Naive thymus-derived CD4-positive, alpha-beta T cell (primary cell): ENCODE data around the gene GNAS. TPM values are rescaled to one million over a fixed set of nuclear protein-coding genes. Genes with fewer than 3 reads are reported as not detected.
A peak's percentile ranks its signal among the peaks of the same experiment; 100 is the strongest.

Source experiments
- ATAC-seq: fragments of 150-1000 bp; cut with Tn5 transposase; 2 replicates; pipeline ENCODE4 v1.10.0; 2021; ENCODE audit warnings: mild to moderate bottlenecking, moderate library complexity
- CTCF ChIA-PET: fragments of 350-600 bp; sonication (Branson Sonifier 250); formaldehyde crosslinking; loops from one replicate; lab custom pipeline; 2021; ENCODE audit warnings: antibody characterized with exemption; lab: Charles Lee
- POLR2A ChIA-PET: fragments of 350-600 bp; sonication (Branson Sonifier 250); formaldehyde crosslinking; loops from one replicate; lab custom pipeline; 2021; ENCODE audit warnings: antibody characterized with exemption, inconsistent platforms; lab: Charles Lee
- DNase-seq, 9 donors: peaks; one replicate each; pipeline versions ENCODE4 v3.0.0 to v3.0.0-alpha.2; 2020 to 2022; ENCODE audit warnings: mixed read lengths in 1 of 9
- H3K27ac ChIP-seq: one replicate; pipeline ENCODE4 v1.7.0; 2013; ENCODE audit warnings: mild to moderate bottlenecking, low read depth, low read length, moderate library complexity
- H3K27me3 ChIP-seq, 2 donors: one replicate each; pipeline ENCODE4 v1.7.0; 2013; ENCODE audit warnings: low read length in 2 of 2, mild to moderate bottlenecking in 2 of 2, moderate library complexity in 2 of 2; ENCODE audit not compliant: control insufficient read depth in 2 of 2, insufficient read depth in 2 of 2
- H3K36me3 ChIP-seq, 3 experiments: 1 replicate in 2 of 3; 2 replicates in 1 of 3; pipeline ENCODE4 v1.7.0; 2013; ENCODE audit warnings: low read length in 3 of 3, mild to moderate bottlenecking in 3 of 3, moderate library complexity in 1 of 3; ENCODE audit not compliant: insufficient read depth in 3 of 3, control insufficient read depth in 2 of 3
- H3K4me1 ChIP-seq, 2 donors: one replicate each; pipeline ENCODE4 v1.7.0; 2013; ENCODE audit warnings: low read length in 2 of 2, mild to moderate bottlenecking in 2 of 2, moderate library complexity in 1 of 2; ENCODE audit not compliant: control insufficient read depth in 2 of 2, insufficient read depth in 2 of 2
- H3K4me3 ChIP-seq: 2 replicates; pipeline ENCODE4 v1.7.0; 2013; ENCODE audit warnings: mild to moderate bottlenecking, low read length
- H3K9me3 ChIP-seq, 3 experiments: 1 replicate in 2 of 3; 2 replicates in 1 of 3; pipeline ENCODE4 v1.7.0; 2013; ENCODE audit warnings: low read length in 3 of 3; ENCODE audit not compliant: control insufficient read depth in 2 of 3
- H3K27ac Mint-ChIP-seq, 9 donors: one replicate each; pipeline ENCODE4 v1.8.0; 2020 to 2022; ENCODE audit warnings: mixed read lengths in 9 of 9, mild to moderate bottlenecking in 8 of 9, moderate library complexity in 5 of 9, inconsistent platforms in 2 of 9
- H3K27me3 Mint-ChIP-seq, 5 donors: one replicate each; pipeline ENCODE4 v1.8.0; 2021 to 2022; ENCODE audit warnings: mixed read lengths in 5 of 5, mild to moderate bottlenecking in 1 of 5
- H3K36me3 Mint-ChIP-seq, 5 donors: one replicate each; pipeline ENCODE4 v1.8.0; 2020 to 2022; ENCODE audit warnings: mixed read lengths in 5 of 5, mild to moderate bottlenecking in 3 of 5, inconsistent platforms in 1 of 5
- H3K4me1 Mint-ChIP-seq, 7 donors: one replicate each; pipeline ENCODE4 v1.8.0; 2020 to 2022; ENCODE audit warnings: mixed read lengths in 7 of 7, mild to moderate bottlenecking in 3 of 7, inconsistent platforms in 1 of 7
- H3K4me3 Mint-ChIP-seq, 10 donors: one replicate each; pipeline ENCODE4 v1.8.0; 2020 to 2022; ENCODE audit warnings: mild to moderate bottlenecking in 10 of 10, mixed read lengths in 10 of 10, moderate library complexity in 6 of 10, inconsistent platforms in 2 of 10
- H3K9me3 Mint-ChIP-seq, 11 donors: one replicate each; pipeline ENCODE4 v1.8.0; 2020 to 2022; ENCODE audit warnings: mixed read lengths in 11 of 11, mild to moderate bottlenecking in 4 of 11, inconsistent platforms in 1 of 11, moderate library complexity in 1 of 11
- intact Hi-C, 2 donors: fragments of 100-400 bp; cut with micrococcal nuclease; formaldehyde crosslinking; loops; one replicate each; pipeline ENCODE4 v1.15.1; 2023
- polyA plus RNA-seq, 2 donors: library from polyadenylated mRNA; unstranded; fragments of 300-500 nt; fragmentation: Illumina TruSeq; gene quantifications; one replicate each; pipeline ENCODE4 v1.2.3, GENCODE V29; 2021
- total RNA-seq, 6 experiments: library from RNA in 5 of 6; stranded (reverse) in 5 of 6; gene quantifications; 1 replicate in 5 of 6; 2 replicates in 1 of 6; pipeline ENCODE4 v1.2.3 and lab custom pipeline; 2021 to 2026

The GNAS gene
- total and polyA plus RNA-seq, 7 experiments from 2014 or later = 147 to 907 (median 726) TPM

DNA sequence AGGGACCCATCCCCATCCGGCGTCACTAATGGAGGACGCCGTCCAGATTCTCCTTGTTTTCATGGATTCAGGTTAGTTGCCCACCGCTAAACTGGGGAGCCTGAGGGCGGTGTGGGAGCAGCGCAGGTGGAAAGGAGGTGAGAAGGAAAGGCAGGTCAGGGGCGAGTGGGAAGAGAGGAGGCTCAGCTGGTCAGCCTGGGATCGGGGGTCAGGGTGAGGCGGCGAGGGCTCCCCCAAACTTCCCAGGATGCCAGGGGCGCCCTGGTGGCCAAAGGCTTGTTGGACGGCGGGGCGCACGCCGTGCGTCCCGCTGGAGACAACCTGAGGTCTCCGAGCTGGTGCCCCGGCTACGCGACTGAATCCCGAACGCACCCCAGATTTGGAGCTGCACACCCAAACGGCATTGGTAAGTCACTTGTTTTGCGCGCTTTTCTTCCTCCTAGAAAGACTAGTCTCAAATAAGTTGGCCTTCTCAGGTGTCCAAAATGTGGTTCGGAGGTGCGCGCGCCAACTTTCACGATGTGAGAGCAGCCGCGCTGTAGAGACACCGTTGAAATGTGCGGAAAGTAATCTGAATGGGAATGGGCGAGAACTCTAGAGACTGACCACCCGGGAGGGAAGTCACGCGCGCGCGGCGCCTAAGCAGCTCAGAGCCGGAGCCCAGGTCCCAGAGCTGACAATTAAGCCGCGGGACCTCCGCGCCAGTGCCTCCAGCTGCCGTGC lies 11.5 kb upstream of the GNAS start:
- H3K36me3 Mint-ChIP-seq = peaks cover 0 to 4% (median 3%) of the 10 kb centered on the region in 5 donors
- Histone ChIP-seq H3K4me1 (no peaks in the 10 kb centered on the region), H3K27me3 (peaks cover 0 to 3% of the 10 kb centered on the region in 2 donors), H3K27ac (no peak overlapping the region), H3K36me3 (no peaks in the 10 kb centered on the region), H3K9me3 (no peaks in the 10 kb centered on the region), H3K4me3 (no peak overlapping the region)
- intact Hi-C loops = no loop called here
- ATAC-seq = no peak
- H3K9me3 Mint-ChIP-seq = no peaks in the 10 kb centered on the region
- H3K4me1 Mint-ChIP-seq = peaks cover 0 to 13% (median 0%) of the 10 kb centered on the region in 7 donors
- H3K4me3 Mint-ChIP-seq = peak overlapping the region in 2 of 10 donors; percentile 44 to 70
- POLR2A ChIA-PET = no interaction called here
- peaks cover 37 to 86% (median 60%) of the 10 kb centered on the region in 5 donors for H3K27me3 Mint-ChIP-seq
- no peak overlapping the region for H3K27ac Mint-ChIP-seq
- CTCF ChIA-PET = no interaction called here
- DNase-seq = no peak

DNA sequence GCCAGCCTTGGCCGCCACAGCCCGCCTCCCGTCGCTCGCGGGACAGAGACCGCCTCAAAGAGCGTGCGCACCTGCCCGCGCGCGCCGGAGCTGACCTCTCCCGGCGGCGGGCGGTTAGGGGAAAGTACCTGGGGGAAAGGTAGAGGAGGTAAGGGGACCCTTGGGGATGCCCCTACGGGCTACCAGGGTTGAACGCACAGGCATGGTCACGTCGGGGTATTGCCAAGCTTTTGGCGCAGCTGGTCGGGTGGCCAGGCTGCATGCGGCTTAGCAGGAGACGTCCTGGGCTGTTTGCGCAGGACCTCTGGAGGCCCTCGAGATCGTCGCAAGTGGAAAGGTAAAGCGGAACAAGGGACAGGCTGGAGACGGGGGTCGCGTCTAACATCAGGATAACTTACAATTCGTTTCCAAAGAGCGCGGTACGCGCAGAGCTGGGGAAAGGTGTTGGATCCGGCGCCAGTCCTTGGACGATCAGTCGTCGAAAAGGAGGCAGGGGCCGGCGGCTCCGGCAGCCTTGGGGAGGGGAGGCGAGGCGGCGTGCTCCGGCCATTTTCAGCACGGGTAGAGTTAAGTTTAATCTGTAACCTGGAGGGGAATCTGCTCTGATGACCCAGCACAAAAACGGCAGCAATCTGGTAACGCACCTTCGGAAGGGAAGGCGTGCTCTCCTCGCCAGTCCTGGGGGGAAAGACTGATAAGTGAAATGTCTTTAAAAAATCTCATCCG lies 10.8 kb upstream of the GNAS start:
- Mint-ChIP-seq H3K9me3 (peaks cover 0 to 2% (median 0%) of the 10 kb centered on the region in 11 donors), H3K27me3 (peaks cover 37 to 84% (median 63%) of the 10 kb centered on the region in 5 donors), H3K36me3 (peaks cover 0 to 4% (median 3%) of the 10 kb centered on the region in 5 donors), H3K27ac (peak overlapping the region in 1 of 9 donors; percentile 14), H3K4me3 (peak overlapping the region in 1 of 10 donors; percentile 11), H3K4me1 (peaks cover 0 to 13% (median 0%) of the 10 kb centered on the region in 7 donors)
- Histone ChIP-seq H3K27ac (no peak overlapping the region), H3K27me3 (no peaks in the 10 kb centered on the region), H3K4me3 (no peak overlapping the region), H3K36me3 (no peaks in the 10 kb centered on the region), H3K9me3 (no peaks in the 10 kb centered on the region), H3K4me1 (no peaks in the 10 kb centered on the region)
- intact Hi-C loops = no loop called here
- DNase-seq = no peak
- ChIA-PET POLR2A (no interaction called here), CTCF (no interaction called here)
- ATAC-seq = no peak

DNA sequence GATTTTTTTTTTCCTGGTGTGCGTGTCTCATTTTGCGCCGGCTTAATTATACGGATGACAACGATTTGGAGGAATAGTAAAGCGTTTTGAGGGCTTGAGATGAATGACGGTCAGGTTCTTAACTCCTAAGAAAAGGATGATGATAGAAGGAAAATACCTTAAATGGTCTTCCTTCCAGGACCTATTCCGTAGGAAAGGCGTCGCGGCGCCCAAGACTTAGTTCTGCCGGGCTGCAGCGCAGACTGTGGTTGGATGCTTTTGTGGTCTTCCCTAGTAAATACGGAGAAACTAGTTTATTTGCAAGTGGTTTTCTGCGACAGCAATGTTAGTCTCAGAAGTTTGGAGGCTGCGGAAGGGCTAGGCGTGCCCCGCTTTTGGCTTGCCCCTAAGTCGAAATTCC lies 10.2 kb upstream of the GNAS start:
- no peak overlapping the region for H3K4me3 Mint-ChIP-seq
- no peak overlapping the region for H3K27ac Mint-ChIP-seq
- no peaks in the 10 kb centered on the region for H3K27me3 ChIP-seq
- H3K27ac ChIP-seq = no peak overlapping the region
- CTCF ChIA-PET = no interaction called here
- H3K4me1 ChIP-seq = no peaks in the 10 kb centered on the region
- peaks cover 0 to 4% (median 3%) of the 10 kb centered on the region in 5 donors for H3K36me3 Mint-ChIP-seq
- no peak for ATAC-seq
- DNase-seq = no peak
- POLR2A ChIA-PET = no interaction called here
- no peaks in the 10 kb centered on the region for H3K9me3 ChIP-seq
- peaks cover 37 to 87% (median 63%) of the 10 kb centered on the region in 5 donors for H3K27me3 Mint-ChIP-seq
- peaks cover 0 to 2% (median 0%) of the 10 kb centered on the region in 11 donors for H3K9me3 Mint-ChIP-seq
- intact Hi-C loops = no loop called here
- no peak overlapping the region for H3K4me3 ChIP-seq
- H3K4me1 Mint-ChIP-seq = peaks cover 0 to 15% (median 3%) of the 10 kb centered on the region in 7 donors
- no peaks in the 10 kb centered on the region for H3K36me3 ChIP-seq

DNA sequence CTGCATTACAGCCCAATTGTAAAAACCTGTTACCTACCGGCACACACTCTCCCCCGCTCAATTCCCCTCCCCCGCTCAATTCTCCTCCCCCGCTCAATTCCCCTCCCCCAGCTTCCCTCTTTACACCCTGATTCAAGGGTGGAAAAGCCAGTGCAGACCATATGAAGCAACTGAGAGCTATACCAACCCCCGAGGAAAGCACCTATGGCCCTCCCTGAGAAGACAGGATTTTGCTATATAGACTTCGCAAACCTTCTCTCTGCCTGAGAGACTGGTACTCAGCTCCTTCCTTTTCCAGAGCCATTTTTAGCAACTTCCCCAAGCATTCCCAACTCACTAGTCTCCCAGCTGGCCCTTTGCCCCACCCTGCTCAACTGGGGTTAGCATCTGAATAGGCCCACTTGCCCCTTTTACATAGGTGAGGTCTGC lies 9.4 kb upstream of the GNAS start:
- DNase-seq (no peak), ATAC-seq (no peak)
- intact Hi-C loops = no loop called here
- Histone ChIP-seq H3K27ac (no peak overlapping the region), H3K4me1 (no peaks in the 10 kb centered on the region), H3K4me3 (no peak overlapping the region), H3K36me3 (no peaks in the 10 kb centered on the region), H3K27me3 (no peaks in the 10 kb centered on the region), H3K9me3 (no peaks in the 10 kb centered on the region)
- peaks cover 43 to 88% (median 63%) of the 10 kb centered on the region in 5 donors for H3K27me3 Mint-ChIP-seq
- H3K4me1 Mint-ChIP-seq = peaks cover 0 to 17% (median 8%) of the 10 kb centered on the region in 7 donors
- H3K27ac Mint-ChIP-seq = no peak overlapping the region
- POLR2A ChIA-PET = no interaction called here
- H3K36me3 Mint-ChIP-seq = peaks cover 0 to 4% (median 3%) of the 10 kb centered on the region in 5 donors
- peaks cover 0 to 2% (median 0%) of the 10 kb centered on the region in 11 donors for H3K9me3 Mint-ChIP-seq
- CTCF ChIA-PET = interaction anchor here (1.1 kb wide), 1 partner anchor 381 kb away, joined by 5 read pairs; no protein-coding TSS in a partner anchor
- H3K4me3 Mint-ChIP-seq = no peak overlapping the region

DNA sequence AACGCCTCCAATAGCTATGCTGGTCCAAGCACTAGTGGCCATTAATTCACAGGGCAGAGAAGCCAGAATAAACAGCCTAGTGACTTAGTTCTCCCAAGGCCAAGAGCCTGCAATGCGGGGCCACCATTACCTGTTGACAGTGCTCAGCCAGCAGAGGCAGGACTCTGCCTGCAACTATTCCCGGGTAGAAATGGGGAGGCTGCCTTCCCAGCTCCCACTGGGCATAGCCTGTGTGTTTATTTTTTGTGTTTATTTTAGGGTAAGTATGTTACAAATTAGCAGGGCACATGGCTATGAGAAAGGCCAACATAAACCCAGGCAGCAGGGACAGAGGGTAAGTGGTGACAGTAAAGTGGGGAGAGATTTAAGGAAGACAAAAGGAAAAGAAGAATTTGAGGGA lies 6.8 kb upstream of the GNAS start:
- ChIA-PET CTCF (interaction anchor here (0.8 kb wide), 1 partner anchor 401 kb away, joined by 3 read pairs; no protein-coding TSS in a partner anchor), POLR2A (interaction anchor here (0.6 kb wide), 1 partner anchor 616 kb away, joined by 3 read pairs; no protein-coding TSS in a partner anchor)
- intact Hi-C loops = no loop called here
- DNase-seq (no peak), ATAC-seq (no peak)
- H3K4me3 ChIP-seq = no peak overlapping the region
- Mint-ChIP-seq H3K36me3 (peaks cover 0 to 4% (median 3%) of the 10 kb centered on the region in 5 donors), H3K4me3 (no peak overlapping the region), H3K27ac (no peak overlapping the region), H3K27me3 (peaks cover 36 to 83% (median 63%) of the 10 kb centered on the region in 5 donors), H3K4me1 (peaks cover 6 to 24% (median 12%) of the 10 kb centered on the region in 7 donors), H3K9me3 (peaks cover 0 to 2% (median 0%) of the 10 kb centered on the region in 11 donors)
- no peaks in the 10 kb centered on the region for H3K27me3 ChIP-seq
- H3K36me3 ChIP-seq = no peaks in the 10 kb centered on the region
- no peaks in the 10 kb centered on the region for H3K4me1 ChIP-seq
- H3K9me3 ChIP-seq = no peaks in the 10 kb centered on the region
- H3K27ac ChIP-seq = no peak overlapping the region

DNA sequence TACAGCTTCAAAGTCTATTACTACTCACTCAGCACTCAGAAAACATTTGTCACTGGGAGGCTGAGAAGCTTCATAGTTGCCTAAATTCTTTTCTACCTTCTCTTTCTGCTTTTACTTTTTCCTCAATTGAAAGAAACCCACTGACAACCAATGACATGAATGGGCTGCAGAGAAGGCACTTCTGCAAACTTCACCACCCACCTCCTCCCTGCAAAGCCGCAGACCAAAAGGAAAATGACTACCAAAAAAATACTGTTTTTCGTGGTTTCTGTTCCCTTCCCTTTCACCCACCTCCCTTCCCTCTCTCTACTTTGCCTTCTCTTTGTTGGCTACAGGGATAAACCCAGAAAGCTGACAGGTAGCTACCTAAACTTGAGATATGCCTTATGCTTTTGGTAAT lies 5.1 kb upstream of the GNAS start:
- ChIA-PET POLR2A (no interaction called here), CTCF (no interaction called here)
- Histone ChIP-seq H3K27me3 (no peaks in the 10 kb centered on the region), H3K9me3 (no peaks in the 10 kb centered on the region), H3K36me3 (no peaks in the 10 kb centered on the region), H3K27ac (no peak overlapping the region), H3K4me1 (no peaks in the 10 kb centered on the region), H3K4me3 (no peak overlapping the region)
- ATAC-seq (no peak), DNase-seq (no peak)
- Mint-ChIP-seq H3K27me3 (peaks cover 23 to 79% (median 49%) of the 10 kb centered on the region in 5 donors), H3K4me1 (peaks cover 7 to 34% (median 18%) of the 10 kb centered on the region in 7 donors), H3K36me3 (peaks cover 0 to 4% (median 0%) of the 10 kb centered on the region in 5 donors), H3K27ac (no peak overlapping the region), H3K9me3 (peaks cover 0 to 2% (median 0%) of the 10 kb centered on the region in 11 donors), H3K4me3 (no peak overlapping the region)
- intact Hi-C loops = no loop called here
